A673 (cell line): ENCODE results near the gene SHC3.

ENCODE experiments used
- CTCF ChIP-seq: fragments of 300-800, 200-600 bp; sonication (generic); conservative IDR thresholded peaks from 2 replicates; pipeline ENCODE4 v1.5.1; 2017; ENCODE audit warnings: low read depth, mild to moderate bottlenecking, antibody characterized with exemption, low read length, moderate library complexity, mixed read lengths
- EZH2 ChIP-seq: fragments of 200-600 bp; sonication (generic); IDR thresholded peaks from 2 replicates; pipeline ENCODE4 v1.6.1; 2017; ENCODE audit warnings: borderline replicate concordance, low read depth, mild to moderate bottlenecking, mixed read lengths, antibody characterized with exemption, low read length; ENCODE audit not compliant: poor library complexity, severe bottlenecking

GRCh38 chr9:89065921-89066320 lies 112.7 kb downstream of the SHC3 start:
- TF ChIP-seq EZH2 (no peak), CTCF (no peak)
